ENCODE measurements around the gene SLC9A9.

Gene SLC9A9

DNA sequence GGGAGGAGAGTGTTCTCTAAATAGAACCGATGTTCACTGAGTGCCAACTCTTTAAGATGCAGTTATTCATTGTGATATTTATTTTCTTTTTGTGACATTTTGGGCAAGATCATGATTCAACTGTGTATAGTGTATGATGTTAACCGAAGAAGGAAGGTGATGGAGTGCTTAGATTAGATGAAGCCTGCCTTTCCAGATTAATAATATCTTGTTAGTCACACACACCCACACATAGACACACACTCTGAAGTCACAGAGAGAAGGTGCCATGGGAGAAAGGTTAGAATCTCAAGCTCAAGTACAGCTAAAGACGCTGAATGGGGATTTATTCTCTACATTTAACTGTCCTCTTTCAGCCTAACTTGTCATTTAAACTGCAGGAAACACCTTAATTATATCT, 77.0 kb downstream of the SLC9A9 start:
- H3K27ac ChIP-seq (ENCODE audit: low read length): no peak overlapping the region
- no peak overlapping the region for H3K9ac ChIP-seq (ENCODE audit: low read length)
- H3K4me2 ChIP-seq (ENCODE audit: low read depth, low read length): no peak overlapping the region
- no peak overlapping the region for H3K4me3 ChIP-seq (ENCODE audit: low read length)
- H3K36me3 ChIP-seq (replicated peaks; ENCODE audit: insufficient read depth, low read length): no peaks in the 10 kb centered on the region
- H3F3A ChIP-seq (ENCODE audit: insufficient read depth, low read length): no peaks in the 10 kb centered on the region
- H3K9me2 ChIP-seq (replicated peaks; ENCODE audit: insufficient read depth, low read length): no peaks in the 10 kb centered on the region
- no peaks in the 10 kb centered on the region for H4K20me1 ChIP-seq (ENCODE audit: insufficient read depth, low read length)
- no peaks in the 10 kb centered on the region for H3K4me1 ChIP-seq (ENCODE audit: low read length)
- H3K9me3 ChIP-seq (replicated peaks; ENCODE audit: insufficient read depth, low read length): no peaks in the 10 kb centered on the region
- DNase-seq: no peak
- H2AFZ ChIP-seq (ENCODE audit: low read length): no peak overlapping the region
- H3K27me3 ChIP-seq (replicated peaks; ENCODE audit: insufficient read depth, low read length): no peaks in the 10 kb centered on the region
- TF ChIP-seq EZH2 (optimal IDR thresholded peaks at IDR 0.05; ENCODE audit: low read depth, low read length) (no peak), EZH2phosphoT487 (IDR thresholded peaks at IDR 0.05; ENCODE audit: low read length) (no peak)
- TF ChIP-seq, protein P1, sequence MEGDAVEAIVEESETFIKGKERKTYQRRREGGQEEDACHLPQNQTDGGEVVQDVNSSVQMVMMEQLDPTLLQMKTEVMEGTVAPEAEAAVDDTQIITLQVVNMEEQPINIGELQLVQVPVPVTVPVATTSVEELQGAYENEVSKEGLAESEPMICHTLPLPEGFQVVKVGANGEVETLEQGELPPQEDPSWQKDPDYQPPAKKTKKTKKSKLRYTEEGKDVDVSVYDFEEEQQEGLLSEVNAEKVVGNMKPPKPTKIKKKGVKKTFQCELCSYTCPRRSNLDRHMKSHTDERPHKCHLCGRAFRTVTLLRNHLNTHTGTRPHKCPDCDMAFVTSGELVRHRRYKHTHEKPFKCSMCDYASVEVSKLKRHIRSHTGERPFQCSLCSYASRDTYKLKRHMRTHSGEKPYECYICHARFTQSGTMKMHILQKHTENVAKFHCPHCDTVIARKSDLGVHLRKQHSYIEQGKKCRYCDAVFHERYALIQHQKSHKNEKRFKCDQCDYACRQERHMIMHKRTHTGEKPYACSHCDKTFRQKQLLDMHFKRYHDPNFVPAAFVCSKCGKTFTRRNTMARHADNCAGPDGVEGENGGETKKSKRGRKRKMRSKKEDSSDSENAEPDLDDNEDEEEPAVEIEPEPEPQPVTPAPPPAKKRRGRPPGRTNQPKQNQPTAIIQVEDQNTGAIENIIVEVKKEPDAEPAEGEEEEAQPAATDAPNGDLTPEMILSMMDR (IDR thresholded peaks at IDR 0.05; ENCODE audit: low read length): no peak
- 0 out of 2 replicates have a peak, but pooled peaks cover 3% of the 10 kb centered on the region for H3K79me2 ChIP-seq (ENCODE audit: low read length)

DNA sequence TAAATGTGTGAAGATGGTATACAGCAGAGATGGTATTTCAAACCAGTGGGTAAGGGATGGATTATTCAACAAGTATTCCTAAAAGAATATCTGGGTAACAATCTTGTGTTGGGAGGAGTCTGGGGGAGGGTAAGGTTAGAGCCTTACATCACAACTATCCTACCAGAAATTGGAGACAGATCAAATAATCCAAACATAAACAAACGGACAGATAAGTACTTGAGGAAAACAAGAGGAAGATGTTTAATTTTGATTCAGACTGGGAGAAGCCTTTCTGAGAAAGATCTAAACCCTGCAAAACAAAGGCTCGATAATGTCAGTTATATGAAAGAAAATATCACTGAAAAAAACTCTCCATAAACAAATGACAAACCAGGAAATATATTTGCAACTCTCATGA, 77.9 kb downstream of the SLC9A9 start:
- 0 out of 2 replicates have a peak, but pooled peaks cover 3% of the 10 kb centered on the region for H3K79me2 ChIP-seq (ENCODE audit: low read length)
- H3K9ac ChIP-seq (ENCODE audit: low read length): no peak overlapping the region

DNA sequence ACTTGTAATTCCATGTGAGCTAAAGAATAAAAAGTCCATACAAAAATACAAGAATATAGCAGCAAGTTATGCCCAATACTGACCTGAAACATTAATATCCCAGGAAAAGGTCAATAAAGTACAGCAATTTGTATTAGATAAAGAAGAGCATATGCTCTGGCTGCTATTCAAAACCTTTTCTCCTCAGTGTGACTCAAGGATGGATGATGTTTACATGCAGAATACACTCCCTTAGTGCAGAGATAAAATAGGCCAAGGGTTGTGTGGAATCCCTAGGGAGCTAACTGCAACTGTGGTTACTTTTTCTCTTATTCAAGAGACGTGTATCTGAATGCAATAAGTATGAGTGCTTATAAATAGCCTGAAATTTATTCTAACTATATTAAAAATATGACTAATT, 78.7 kb downstream of the SLC9A9 start:
- H3K79me2 ChIP-seq (ENCODE audit: low read length): 0 out of 2 replicates have a peak, but pooled peaks cover 3% of the 10 kb centered on the region
- H2AFZ ChIP-seq (ENCODE audit: low read length): no peak overlapping the region
- H3K4me3 ChIP-seq (ENCODE audit: low read length): no peak overlapping the region
- H3K9me3 ChIP-seq (replicated peaks; ENCODE audit: insufficient read depth, low read length): no peaks in the 10 kb centered on the region
- H3K4me1 ChIP-seq (ENCODE audit: low read length): no peaks in the 10 kb centered on the region
- H3K36me3 ChIP-seq (replicated peaks; ENCODE audit: insufficient read depth, low read length): no peaks in the 10 kb centered on the region
- no peaks in the 10 kb centered on the region for H3K9me2 ChIP-seq (replicated peaks; ENCODE audit: insufficient read depth, low read length)
- TF ChIP-seq, protein P1 (IDR thresholded peaks at IDR 0.05; ENCODE audit: low read length): no peak
- no peak for TF ChIP-seq EZH2 (optimal IDR thresholded peaks at IDR 0.05; ENCODE audit: low read depth, low read length)
- TF ChIP-seq EZH2phosphoT487 (IDR thresholded peaks at IDR 0.05; ENCODE audit: low read length): no peak
- no peak overlapping the region for H3K4me2 ChIP-seq (ENCODE audit: low read depth, low read length)
- no peak overlapping the region for H3K9ac ChIP-seq (ENCODE audit: low read length)
- no peaks in the 10 kb centered on the region for H3F3A ChIP-seq (ENCODE audit: insufficient read depth, low read length)
- H3K27me3 ChIP-seq (replicated peaks; ENCODE audit: insufficient read depth, low read length): no peaks in the 10 kb centered on the region
- no peak for DNase-seq
- no peaks in the 10 kb centered on the region for H4K20me1 ChIP-seq (ENCODE audit: insufficient read depth, low read length)
- no peak overlapping the region for H3K27ac ChIP-seq (ENCODE audit: low read length)

More for the DNA sequence above, 77.9 kb downstream of the SLC9A9 start:
- TF ChIP-seq, protein P1 (IDR thresholded peaks at IDR 0.05; ENCODE audit: low read length): no peak
- TF ChIP-seq EZH2phosphoT487 (IDR thresholded peaks at IDR 0.05; ENCODE audit: low read length) (no peak), EZH2 (optimal IDR thresholded peaks at IDR 0.05; ENCODE audit: low read depth, low read length) (no peak)
- Histone ChIP-seq H3K36me3 (replicated peaks; ENCODE audit: insufficient read depth, low read length) (no peaks in the 10 kb centered on the region), H3F3A (ENCODE audit: insufficient read depth, low read length) (no peaks in the 10 kb centered on the region), H3K27me3 (replicated peaks; ENCODE audit: insufficient read depth, low read length) (no peaks in the 10 kb centered on the region), H4K20me1 (ENCODE audit: insufficient read depth, low read length) (no peaks in the 10 kb centered on the region), H3K9me2 (replicated peaks; ENCODE audit: insufficient read depth, low read length) (no peaks in the 10 kb centered on the region), H3K27ac (ENCODE audit: low read length) (no peak overlapping the region), H3K4me3 (ENCODE audit: low read length) (no peak overlapping the region), H3K4me2 (ENCODE audit: low read depth, low read length) (no peak overlapping the region), H3K9me3 (replicated peaks; ENCODE audit: insufficient read depth, low read length) (no peaks in the 10 kb centered on the region), H2AFZ (ENCODE audit: low read length) (no peak overlapping the region), H3K4me1 (ENCODE audit: low read length) (no peaks in the 10 kb centered on the region)
- DNase-seq: no peak
